ENCODE data around the gene HINT3.

DNA sequence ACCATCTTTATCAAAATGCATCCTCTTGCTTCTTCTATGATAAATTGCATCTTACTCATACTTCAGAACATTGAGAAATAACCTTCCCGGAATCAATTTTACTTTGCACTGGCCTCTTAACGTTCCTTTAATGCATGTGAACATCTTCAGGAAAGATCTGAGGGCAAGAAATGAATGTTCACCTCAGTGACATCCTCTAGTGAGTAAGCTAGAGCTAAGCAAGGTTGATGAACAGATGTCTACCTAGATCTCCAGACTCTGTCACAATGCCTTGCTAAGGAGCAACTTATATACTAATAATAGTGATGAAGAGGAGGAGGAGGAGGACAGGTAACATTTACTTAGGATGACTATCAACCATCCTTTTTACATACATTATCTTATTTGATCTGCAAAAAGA is 16.8 kb upstream of the HINT3 start:
- TF ChIP-seq, protein P1, sequence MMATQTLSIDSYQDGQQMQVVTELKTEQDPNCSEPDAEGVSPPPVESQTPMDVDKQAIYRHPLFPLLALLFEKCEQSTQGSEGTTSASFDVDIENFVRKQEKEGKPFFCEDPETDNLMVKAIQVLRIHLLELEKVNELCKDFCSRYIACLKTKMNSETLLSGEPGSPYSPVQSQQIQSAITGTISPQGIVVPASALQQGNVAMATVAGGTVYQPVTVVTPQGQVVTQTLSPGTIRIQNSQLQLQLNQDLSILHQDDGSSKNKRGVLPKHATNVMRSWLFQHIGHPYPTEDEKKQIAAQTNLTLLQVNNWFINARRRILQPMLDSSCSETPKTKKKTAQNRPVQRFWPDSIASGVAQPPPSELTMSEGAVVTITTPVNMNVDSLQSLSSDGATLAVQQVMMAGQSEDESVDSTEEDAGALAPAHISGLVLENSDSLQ (IDR thresholded peaks at IDR 0.05) = no peak
- TF ChIP-seq ZNF384 (IDR thresholded peaks at IDR 0.05) (no peak), FOXM1 (IDR thresholded peaks at IDR 0.05; ENCODE audit: borderline replicate concordance) (no peak), SUZ12 (IDR thresholded peaks at IDR 0.05) (no peak), BHLHE40 (IDR thresholded peaks at IDR 0.05; ENCODE audit: borderline replicate concordance) (no peak), FOXK2 (IDR thresholded peaks at IDR 0.05) (no peak), SP1 (IDR thresholded peaks at IDR 0.05) (no peak), TARDBP (IDR thresholded peaks at IDR 0.05) (no peak), FOXA1 (IDR thresholded peaks at IDR 0.05) (no peak), NFRKB (IDR thresholded peaks at IDR 0.05) (no peak), ELF4 (IDR thresholded peaks at IDR 0.05) (no peak)

Measured in HEK293T (cell line).